Naive thymus-derived CD4-positive, alpha-beta T cell (primary cell): ENCODE results near the gene MEGF11. TPM values are rescaled to one million over a fixed set of nuclear protein-coding genes. Genes with fewer than 3 reads are reported as not detected.
A peak's percentile ranks its signal among the peaks of the same experiment; 100 is the strongest.

Experiments
- ATAC-seq: fragments of 150-1000 bp; cut with Tn5 transposase; 2 replicates; pipeline ENCODE4 v1.10.0; 2021; ENCODE audit warnings: mild to moderate bottlenecking, moderate library complexity
- CTCF ChIA-PET: fragments of 350-600 bp; sonication (Branson Sonifier 250); formaldehyde crosslinking; loops from one replicate; lab custom pipeline; 2021; ENCODE audit warnings: antibody characterized with exemption; lab: Charles Lee
- POLR2A ChIA-PET: fragments of 350-600 bp; sonication (Branson Sonifier 250); formaldehyde crosslinking; loops from one replicate; lab custom pipeline; 2021; ENCODE audit warnings: antibody characterized with exemption, inconsistent platforms; lab: Charles Lee
- DNase-seq, 9 donors: peaks; one replicate each; pipeline versions ENCODE4 v3.0.0 to v3.0.0-alpha.2; 2020 to 2022; ENCODE audit warnings: mixed read lengths in 1 of 9
- H3K27ac ChIP-seq: one replicate; pipeline ENCODE4 v1.7.0; 2013; ENCODE audit warnings: mild to moderate bottlenecking, low read depth, low read length, moderate library complexity
- H3K27me3 ChIP-seq, 2 donors: one replicate each; pipeline ENCODE4 v1.7.0; 2013; ENCODE audit warnings: low read length in 2 of 2, mild to moderate bottlenecking in 2 of 2, moderate library complexity in 2 of 2; ENCODE audit not compliant: control insufficient read depth in 2 of 2, insufficient read depth in 2 of 2
- H3K36me3 ChIP-seq, 3 experiments: 1 replicate in 2 of 3; 2 replicates in 1 of 3; pipeline ENCODE4 v1.7.0; 2013; ENCODE audit warnings: low read length in 3 of 3, mild to moderate bottlenecking in 3 of 3, moderate library complexity in 1 of 3; ENCODE audit not compliant: insufficient read depth in 3 of 3, control insufficient read depth in 2 of 3
- H3K4me1 ChIP-seq, 2 donors: one replicate each; pipeline ENCODE4 v1.7.0; 2013; ENCODE audit warnings: low read length in 2 of 2, mild to moderate bottlenecking in 2 of 2, moderate library complexity in 1 of 2; ENCODE audit not compliant: control insufficient read depth in 2 of 2, insufficient read depth in 2 of 2
- H3K4me3 ChIP-seq: 2 replicates; pipeline ENCODE4 v1.7.0; 2013; ENCODE audit warnings: mild to moderate bottlenecking, low read length
- H3K9me3 ChIP-seq, 3 experiments: 1 replicate in 2 of 3; 2 replicates in 1 of 3; pipeline ENCODE4 v1.7.0; 2013; ENCODE audit warnings: low read length in 3 of 3; ENCODE audit not compliant: control insufficient read depth in 2 of 3
- H3K27ac Mint-ChIP-seq, 9 donors: one replicate each; pipeline ENCODE4 v1.8.0; 2020 to 2022; ENCODE audit warnings: mixed read lengths in 9 of 9, mild to moderate bottlenecking in 8 of 9, moderate library complexity in 5 of 9, inconsistent platforms in 2 of 9
- H3K27me3 Mint-ChIP-seq, 5 donors: one replicate each; pipeline ENCODE4 v1.8.0; 2021 to 2022; ENCODE audit warnings: mixed read lengths in 5 of 5, mild to moderate bottlenecking in 1 of 5
- H3K36me3 Mint-ChIP-seq, 5 donors: one replicate each; pipeline ENCODE4 v1.8.0; 2020 to 2022; ENCODE audit warnings: mixed read lengths in 5 of 5, mild to moderate bottlenecking in 3 of 5, inconsistent platforms in 1 of 5
- H3K4me1 Mint-ChIP-seq, 7 donors: one replicate each; pipeline ENCODE4 v1.8.0; 2020 to 2022; ENCODE audit warnings: mixed read lengths in 7 of 7, mild to moderate bottlenecking in 3 of 7, inconsistent platforms in 1 of 7
- H3K4me3 Mint-ChIP-seq, 10 donors: one replicate each; pipeline ENCODE4 v1.8.0; 2020 to 2022; ENCODE audit warnings: mild to moderate bottlenecking in 10 of 10, mixed read lengths in 10 of 10, moderate library complexity in 6 of 10, inconsistent platforms in 2 of 10
- H3K9me3 Mint-ChIP-seq, 11 donors: one replicate each; pipeline ENCODE4 v1.8.0; 2020 to 2022; ENCODE audit warnings: mixed read lengths in 11 of 11, mild to moderate bottlenecking in 4 of 11, inconsistent platforms in 1 of 11, moderate library complexity in 1 of 11
- intact Hi-C, 2 donors: fragments of 100-400 bp; cut with micrococcal nuclease; formaldehyde crosslinking; loops; one replicate each; pipeline ENCODE4 v1.15.1; 2023
- polyA plus RNA-seq, 2 donors: library from polyadenylated mRNA; unstranded; fragments of 300-500 nt; fragmentation: Illumina TruSeq; gene quantifications; one replicate each; pipeline ENCODE4 v1.2.3, GENCODE V29; 2021
- total RNA-seq, 6 experiments: library from RNA in 5 of 6; stranded (reverse) in 5 of 6; gene quantifications; 1 replicate in 5 of 6; 2 replicates in 1 of 6; pipeline ENCODE4 v1.2.3 and lab custom pipeline; 2021 to 2026

MEGF11 gene
- total and polyA plus RNA-seq, 7 experiments from 2014 or later = 0.45 TPM; not detected in 6

- Histone ChIP-seq H3K9me3 (no peaks in the 10 kb centered on the region), H3K4me3 (no peak overlapping the region), H3K4me1 (no peaks in the 10 kb centered on the region), H3K27me3 (no peaks in the 10 kb centered on the region), H3K36me3 (no peaks in the 10 kb centered on the region), H3K27ac (no peak overlapping the region)
- Mint-ChIP-seq H3K36me3 (no peaks in the 10 kb centered on the region), H3K4me3 (no peak overlapping the region), H3K27me3 (peaks cover 0 to 17% (median 4%) of the 10 kb centered on the region in 5 donors), H3K4me1 (no peaks in the 10 kb centered on the region), H3K27ac (no peak overlapping the region), H3K9me3 (no peaks in the 10 kb centered on the region)
- intact Hi-C loops = no loop called here
- ChIA-PET POLR2A (no interaction called here), CTCF (no interaction called here)
- DNase-seq (no peak), ATAC-seq (no peak)
Observed at GRCh38 chr15:66128116-66128680, 125.4 kb downstream of the MEGF11 start.

- Histone ChIP-seq H3K4me3 (no peak overlapping the region), H3K9me3 (no peaks in the 10 kb centered on the region), H3K36me3 (no peaks in the 10 kb centered on the region), H3K27ac (no peak overlapping the region), H3K27me3 (no peaks in the 10 kb centered on the region), H3K4me1 (no peaks in the 10 kb centered on the region)
- ChIA-PET POLR2A (no interaction called here), CTCF (no interaction called here)
- Mint-ChIP-seq H3K27ac (no peak overlapping the region), H3K27me3 (peaks cover 0 to 18% (median 8%) of the 10 kb centered on the region in 5 donors), H3K36me3 (no peaks in the 10 kb centered on the region), H3K9me3 (no peaks in the 10 kb centered on the region), H3K4me1 (no peaks in the 10 kb centered on the region), H3K4me3 (no peak overlapping the region)
- DNase-seq = no peak
- no peak for ATAC-seq
- intact Hi-C loops = no loop called here
Observed at GRCh38 chr15:66126456-66126855, 127.1 kb downstream of the MEGF11 start.

- no peaks in the 10 kb centered on the region for H3K9me3 Mint-ChIP-seq
- no peak overlapping the region for H3K4me3 Mint-ChIP-seq
- CTCF ChIA-PET = no interaction called here
- no peaks in the 10 kb centered on the region for H3K4me1 Mint-ChIP-seq
- Histone ChIP-seq H3K4me3 (no peak overlapping the region), H3K9me3 (no peaks in the 10 kb centered on the region), H3K4me1 (no peaks in the 10 kb centered on the region), H3K36me3 (no peaks in the 10 kb centered on the region), H3K27ac (no peak overlapping the region), H3K27me3 (no peaks in the 10 kb centered on the region)
- POLR2A ChIA-PET = no interaction called here
- intact Hi-C loops = no loop called here
- H3K27ac Mint-ChIP-seq = no peak overlapping the region
- ATAC-seq = no peak
- no peak for DNase-seq
- H3K36me3 Mint-ChIP-seq = no peaks in the 10 kb centered on the region
- H3K27me3 Mint-ChIP-seq = peaks cover 0 to 21% (median 8%) of the 10 kb centered on the region in 5 donors
Observed at GRCh38 chr15:66126031-66126441, 127.5 kb downstream of the MEGF11 start.

- intact Hi-C loops = no loop called here
- no peak for ATAC-seq
- ChIA-PET POLR2A (no interaction called here), CTCF (no interaction called here)
- Histone ChIP-seq H3K27ac (no peak overlapping the region), H3K9me3 (no peaks in the 10 kb centered on the region), H3K4me1 (no peaks in the 10 kb centered on the region), H3K36me3 (no peaks in the 10 kb centered on the region), H3K4me3 (no peak overlapping the region), H3K27me3 (no peaks in the 10 kb centered on the region)
- peaks cover 0 to 14% (median 6%) of the 10 kb centered on the region in 5 donors for H3K27me3 Mint-ChIP-seq
- no peaks in the 10 kb centered on the region for H3K4me1 Mint-ChIP-seq
- H3K4me3 Mint-ChIP-seq = no peak overlapping the region
- H3K27ac Mint-ChIP-seq = no peak overlapping the region
- no peak for DNase-seq
- no peaks in the 10 kb centered on the region for H3K36me3 Mint-ChIP-seq
- no peaks in the 10 kb centered on the region for H3K9me3 Mint-ChIP-seq
Observed at GRCh38 chr15:66124651-66125050, 128.9 kb downstream of the MEGF11 start.

- H3K27me3 Mint-ChIP-seq = peaks cover 0 to 16% (median 6%) of the 10 kb centered on the region in 5 donors
- POLR2A ChIA-PET = no interaction called here
- no peak overlapping the region for H3K27ac ChIP-seq
- no peak overlapping the region for H3K4me3 ChIP-seq
- no peaks in the 10 kb centered on the region for H3K27me3 ChIP-seq
- ATAC-seq = no peak
- no peaks in the 10 kb centered on the region for H3K9me3 ChIP-seq
- no peak overlapping the region for H3K27ac Mint-ChIP-seq
- H3K9me3 Mint-ChIP-seq = no peaks in the 10 kb centered on the region
- H3K36me3 Mint-ChIP-seq = no peaks in the 10 kb centered on the region
- H3K36me3 ChIP-seq = no peaks in the 10 kb centered on the region
- intact Hi-C loops = no loop called here
- no peaks in the 10 kb centered on the region for H3K4me1 ChIP-seq
- CTCF ChIA-PET = no interaction called here
- no peaks in the 10 kb centered on the region for H3K4me1 Mint-ChIP-seq
- H3K4me3 Mint-ChIP-seq = no peak overlapping the region
- no peak for DNase-seq
Observed at GRCh38 chr15:66123799-66124198, 129.8 kb downstream of the MEGF11 start.

- H3K27me3 ChIP-seq = no peaks in the 10 kb centered on the region
- H3K27ac ChIP-seq = no peak overlapping the region
- ChIA-PET POLR2A (no interaction called here), CTCF (no interaction called here)
- H3K36me3 ChIP-seq = no peaks in the 10 kb centered on the region
- Mint-ChIP-seq H3K4me3 (no peak overlapping the region), H3K27ac (no peak overlapping the region), H3K27me3 (peaks cover 0 to 16% (median under 1%) of the 10 kb centered on the region in 5 donors), H3K36me3 (no peaks in the 10 kb centered on the region), H3K9me3 (no peaks in the 10 kb centered on the region), H3K4me1 (peaks cover 0 to 22% (median 7%) of the 10 kb centered on the region in 7 donors)
- no peaks in the 10 kb centered on the region for H3K9me3 ChIP-seq
- no peak overlapping the region for H3K4me3 ChIP-seq
- ATAC-seq (no peak), DNase-seq (no peak)
- intact Hi-C loops = no loop called here
- peaks cover 7 to 11% of the 10 kb centered on the region in 2 donors for H3K4me1 ChIP-seq
Observed at GRCh38 chr15:66120422-66120821, 133.1 kb downstream of the MEGF11 start.

- H3K36me3 ChIP-seq = no peaks in the 10 kb centered on the region
- DNase-seq (no peak), ATAC-seq (no peak)
- H3K27ac Mint-ChIP-seq = peak overlapping the region in 2 of 9 donors; percentile 2 to 43
- no peaks in the 10 kb centered on the region for H3K9me3 Mint-ChIP-seq
- H3K4me3 Mint-ChIP-seq = no peak overlapping the region
- peaks cover 0 to 13% (median 6%) of the 10 kb centered on the region in 5 donors for H3K27me3 Mint-ChIP-seq
- H3K4me3 ChIP-seq = no peak overlapping the region
- ChIA-PET POLR2A (interaction anchor here (0.7 kb wide), 1 partner anchor 21 kb away, joined by 3 read pairs; no protein-coding TSS in a partner anchor), CTCF (no interaction called here)
- no peaks in the 10 kb centered on the region for H3K36me3 Mint-ChIP-seq
- H3K27ac ChIP-seq = no peak overlapping the region
- intact Hi-C loops = no loop called here
- no peaks in the 10 kb centered on the region for H3K27me3 ChIP-seq
- H3K4me1 Mint-ChIP-seq = peaks cover 0 to 31% (median 7%) of the 10 kb centered on the region in 7 donors
- H3K4me1 ChIP-seq = peaks cover 11 to 14% of the 10 kb centered on the region in 2 donors
- no peaks in the 10 kb centered on the region for H3K9me3 ChIP-seq
Observed at GRCh38 chr15:66117841-66118240, 135.7 kb downstream of the MEGF11 start.
